Psoas muscle (tissue), 8 donors: ENCODE data around the gene MXD4. TPM values are rescaled to one million over a fixed set of nuclear protein-coding genes. Genes with fewer than 3 reads are reported as not detected.

Experiments
- ATAC-seq, 4 donors: fragments of 200-7000 bp; cut with Tn5 transposase; one replicate each; pipeline ENCODE4 v1.9.1; 2020; ENCODE audit warnings: moderate library complexity in 3 of 4, mild to moderate bottlenecking in 2 of 4
- DNase-seq, 2 donors: peaks; one replicate each; pipeline ENCODE4 v3.0.0-alpha.2; 2020
- H3K27ac ChIP-seq: fragments of 200-600 bp; one replicate; pipeline ENCODE4 v1.8.0; 2022
- H3K27me3 ChIP-seq, 3 donors: fragments of 200-600 bp in 1 of 3; one replicate each; pipeline versions ENCODE4 v1.6.1 to v1.8.0; 2013 to 2022; ENCODE audit warnings: low read length in 2 of 3, mild to moderate bottlenecking in 2 of 3, moderate library complexity in 1 of 3; ENCODE audit not compliant: insufficient read depth in 3 of 3
- H3K36me3 ChIP-seq, 2 donors: fragments of 200-600 bp in 1 of 2; one replicate each; pipeline versions ENCODE4 v1.6.1 to v1.8.0; 2013 to 2022; ENCODE audit warnings: low read depth in 1 of 2, mild to moderate bottlenecking in 1 of 2, moderate library complexity in 1 of 2; ENCODE audit not compliant: insufficient read depth in 1 of 2
- H3K4me1 ChIP-seq: fragments of 200-600 bp; one replicate; pipeline ENCODE4 v1.8.0; 2022
- H3K4me3 ChIP-seq: fragments of 200-600 bp; one replicate; pipeline ENCODE4 v1.8.0; 2022; ENCODE audit warnings: mild to moderate bottlenecking
- H3K9me3 ChIP-seq: fragments of 200-600 bp; one replicate; pipeline ENCODE4 v1.8.0; 2022
- CTCF ChIP-seq: fragments of 200-600 bp; IDR thresholded peaks from one replicate; pipeline ENCODE4 v1.8.0; 2022; ENCODE audit warnings: antibody characterized with exemption
- WGBS, 3 donors: extraction: QIAGEN DNeasy Blood & Tissue Kit; methylation state at CpG; one replicate each; pipeline versions ENCODE4 v1.1.6 to v1.1.7; 2013; 5-methylcytosine and 5-hydroxymethylcytosine counted together
- intact Hi-C, 2 donors: fragments of 100-400 bp; cut with DNase I; formaldehyde crosslinking; loops; one replicate each; pipeline versions ENCODE4 v1.11.0 to v1.14.2; 2022
- polyA plus RNA-seq, 3 donors: library from polyadenylated mRNA; stranded (reverse); fragments of 200-250 nt; gene quantifications; one replicate each; pipeline ENCODE4 v1.2.3, GENCODE V29; 2013
- total RNA-seq, 4 donors: library from RNA; stranded (reverse); fragmentation: NEBNext Ultra II Directional in 2 of 4; extraction: Animal tissue kit (Norgen Biotek cat#: 25700) in 2 of 4; gene quantifications; one replicate each; pipeline versions ENCODE4 v1.2.1 to v1.2.4, GENCODE V29; 2021 to 2023
- donor health status: healthy with polysubstance abuse.
- donor health status: DM: no; HTN: no; CAD: no; lungs with moderate emphysema.
- donor health status: Bipolar disorder and iron deficiency.
- donor health status: healthy.
- donor health status: DM: yes; HTN: yes; CAD: no.
- donor health status: DM: no; HTN: no; CAD: no.
- donor health status: DM: no; HTN: no; CAD: no.
- donor health status: DM: yes; HTN: yes; CAD: no.

Gene MXD4
- total and polyA plus RNA-seq, 7 donors = 15.4 to 36.7 (median 29.9) TPM

DNA sequence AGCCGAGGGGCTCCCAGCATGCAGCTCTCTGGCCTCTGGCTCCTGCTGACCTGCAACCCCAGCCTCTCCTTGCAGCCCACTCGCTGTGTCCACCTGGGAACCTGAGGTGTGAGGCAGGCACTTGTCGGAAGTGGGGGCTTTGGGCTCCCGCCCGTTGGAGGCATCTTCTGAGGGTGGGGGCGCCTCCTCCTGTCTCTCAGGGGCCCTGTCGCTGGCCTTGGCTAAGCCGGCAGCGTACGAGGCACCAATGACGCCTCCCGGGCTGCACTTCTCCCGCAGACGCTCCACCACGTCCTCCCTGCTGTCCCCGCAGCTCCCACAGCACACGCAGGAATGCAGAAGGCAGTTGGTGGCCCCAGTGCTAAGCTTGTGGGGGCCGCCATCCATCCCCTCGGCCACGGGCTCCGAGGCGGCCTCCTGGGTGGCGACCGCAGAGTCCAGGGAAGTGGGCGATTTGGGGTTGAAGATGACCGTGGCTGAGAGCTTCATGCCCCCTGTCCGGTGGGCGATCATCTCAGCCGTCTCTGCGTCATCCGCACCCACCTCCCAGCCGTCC is 42.5 kb upstream of the MXD4 start:
- no peak for TF ChIP-seq CTCF
- DNase-seq (no peak), ATAC-seq (no peak)
- Histone ChIP-seq H3K36me3 (no peaks in the 10 kb centered on the region), H3K4me1 (no peaks in the 10 kb centered on the region), H3K27ac (no peak overlapping the region), H3K4me3 (no peak overlapping the region), H3K9me3 (peaks cover 8% of the 10 kb centered on the region), H3K27me3 (no peaks in the 10 kb centered on the region)
- intact Hi-C loops = no loop called here
- 92 to 94% (median 94%) methylated on average over 32 of the region's 32 CpGs for WGBS, 3 donors

DNA sequence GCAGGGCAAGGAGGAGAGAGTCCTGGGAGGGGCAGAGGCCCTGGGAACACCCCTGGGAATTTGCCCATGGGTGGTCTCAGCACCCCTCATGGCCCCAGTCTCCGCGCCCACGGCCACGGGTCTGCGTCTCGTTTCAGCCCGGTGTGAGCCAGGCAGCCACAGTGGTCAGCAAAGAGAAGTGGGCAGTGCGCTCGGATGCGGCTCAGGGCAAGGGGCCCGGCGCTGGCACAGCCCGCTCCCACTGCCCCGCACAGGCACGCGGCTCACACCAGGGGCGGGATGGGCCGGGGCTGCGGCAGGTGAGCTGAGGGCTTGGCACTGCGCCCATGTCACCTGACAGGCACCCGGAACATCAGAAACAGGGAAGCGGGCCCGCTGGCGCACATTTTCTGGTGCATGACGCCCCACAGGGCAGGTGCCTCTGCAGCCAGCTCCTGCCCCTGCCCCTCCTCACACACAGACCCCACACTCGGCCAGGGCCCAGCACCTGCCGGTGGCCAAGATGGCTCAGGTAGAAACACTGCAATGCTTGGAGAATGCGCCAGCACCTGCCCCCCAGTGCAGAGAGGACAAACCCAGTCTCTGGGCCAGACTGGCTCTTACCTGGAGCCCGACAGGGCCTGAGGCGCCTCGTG is 41.9 kb upstream of the MXD4 start:
- intact Hi-C loops = no loop called here
- H3K27me3 ChIP-seq = no peaks in the 10 kb centered on the region
- H3K36me3 ChIP-seq = no peaks in the 10 kb centered on the region
- no peaks in the 10 kb centered on the region for H3K4me1 ChIP-seq
- no peak for TF ChIP-seq CTCF
- no peak overlapping the region for H3K4me3 ChIP-seq
- 89 to 93% (median 91%) methylated on average over 27 to 31 of the region's 31 CpGs for WGBS, 3 donors
- H3K27ac ChIP-seq = no peak overlapping the region
- no peak for ATAC-seq
- peaks cover 8% of the 10 kb centered on the region for H3K9me3 ChIP-seq
- DNase-seq = no peak

DNA sequence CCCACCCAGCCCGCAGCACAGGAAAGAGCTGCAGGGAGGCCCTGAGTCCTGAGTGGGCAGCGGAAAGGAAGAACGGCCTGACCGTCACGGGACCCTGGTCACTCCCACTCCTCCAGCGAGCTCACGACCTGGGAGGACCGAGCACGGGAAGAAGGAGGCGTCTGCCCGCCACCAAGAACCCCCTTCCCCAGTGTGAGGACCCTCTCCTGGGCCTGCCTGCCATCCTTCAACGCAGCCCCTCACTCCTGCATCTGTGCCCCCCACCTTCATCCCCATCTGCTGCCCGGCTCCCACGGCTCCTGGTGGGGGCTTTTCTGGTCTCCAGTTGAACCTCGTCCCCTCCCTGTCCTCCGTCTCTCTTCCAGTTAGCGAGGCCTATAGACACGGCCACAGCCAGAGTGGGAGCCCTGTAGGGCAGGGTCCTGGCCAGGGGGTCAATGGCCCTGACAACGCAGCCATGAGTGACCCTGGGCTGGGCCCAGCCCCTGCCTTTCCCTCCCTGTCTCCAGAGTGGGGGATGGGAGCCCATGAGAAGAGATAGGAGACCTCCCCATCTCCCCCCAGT is 41.3 kb upstream of the MXD4 start:
- Histone ChIP-seq H3K4me3 (no peak overlapping the region), H3K36me3 (no peaks in the 10 kb centered on the region), H3K27ac (no peak overlapping the region), H3K9me3 (peaks cover 8% of the 10 kb centered on the region), H3K4me1 (no peaks in the 10 kb centered on the region), H3K27me3 (no peaks in the 10 kb centered on the region)
- TF ChIP-seq CTCF = no peak
- intact Hi-C loops = no loop called here
- WGBS, 3 donors = 92 to 97% (median 93%) methylated on average over 12 to 19 of the region's 19 CpGs
- ATAC-seq (no peak), DNase-seq (no peak)

- Histone ChIP-seq H3K9me3 (peaks cover 8% of the 10 kb centered on the region), H3K27ac (no peak overlapping the region), H3K4me3 (no peak overlapping the region), H3K36me3 (no peaks in the 10 kb centered on the region), H3K27me3 (no peaks in the 10 kb centered on the region), H3K4me1 (no peaks in the 10 kb centered on the region)
- no peak for TF ChIP-seq CTCF
- intact Hi-C loops = no loop called here
- 93 to 94% (median 93%) methylated on average over 28 of the region's 28 CpGs for WGBS, 3 donors
- DNase-seq (no peak), ATAC-seq (no peak)
Measured at GRCh38 chr4:2302387-2303119, 40.6 kb upstream of the MXD4 start.
